Measurements from ENCODE around the gene GALNT2.

Gene GALNT2

GRCh38 chr1:230074270-230074669 is 7.2 kb downstream of the GALNT2 start:
- Histone ChIP-seq H3K27me3 (ENCODE audit: control insufficient read depth, insufficient read depth, low read length) (no peaks in the 10 kb centered on the region), H3K9me3 (ENCODE audit: control insufficient read depth, low read length) (no peaks in the 10 kb centered on the region), H3K9ac (no peak overlapping the region), H3K36me3 (ENCODE audit: control insufficient read depth, insufficient read depth, low read length) (no peaks in the 10 kb centered on the region), H2AFZ (no peak overlapping the region), H3K27ac (no peak overlapping the region), H3K4me1 (no peaks in the 10 kb centered on the region), H3K79me2 (peaks cover 45% of the 10 kb centered on the region), H3K4me2 (ENCODE audit: low read length) (no peak overlapping the region), H3K4me3 (ENCODE audit: low read depth, low read length) (no peak overlapping the region)
- TF ChIP-seq CTCF (IDR thresholded peaks at IDR 0.05): no peak

DNA sequence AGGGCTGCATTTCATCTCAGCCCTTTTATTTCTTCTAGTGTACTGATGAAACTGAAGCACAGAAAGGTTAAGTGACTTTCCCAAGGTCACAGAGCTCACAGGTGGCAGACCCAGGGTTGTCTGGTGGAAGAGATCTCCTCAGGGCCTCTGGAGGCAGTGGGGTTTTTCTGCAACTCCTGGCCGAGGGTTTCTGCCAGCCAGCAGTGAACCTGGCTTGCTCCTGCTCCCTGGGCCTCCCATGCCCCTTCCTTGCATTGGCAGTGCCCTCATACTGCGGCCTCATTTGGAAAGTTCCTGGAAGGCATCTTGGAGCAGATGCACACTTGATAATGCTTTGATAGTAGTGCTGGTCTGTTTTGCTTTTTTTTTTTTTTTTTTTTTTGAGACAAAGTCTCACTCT is 7.7 kb downstream of the GALNT2 start:
- no peaks in the 10 kb centered on the region for H3K27me3 ChIP-seq (ENCODE audit: control insufficient read depth, insufficient read depth, low read length)
- peaks cover 44% of the 10 kb centered on the region for H3K79me2 ChIP-seq
- H3K27ac ChIP-seq: no peak overlapping the region
- H3K4me2 ChIP-seq (ENCODE audit: low read length): no peak overlapping the region
- TF ChIP-seq CTCF (IDR thresholded peaks at IDR 0.05): no peak
- H3K4me3 ChIP-seq (ENCODE audit: low read depth, low read length): no peak overlapping the region
- H2AFZ ChIP-seq: no peak overlapping the region
- no peaks in the 10 kb centered on the region for H3K9me3 ChIP-seq (ENCODE audit: control insufficient read depth, low read length)
- H3K36me3 ChIP-seq (ENCODE audit: control insufficient read depth, insufficient read depth, low read length): no peaks in the 10 kb centered on the region
- H3K9ac ChIP-seq: no peak overlapping the region
- no peaks in the 10 kb centered on the region for H3K4me1 ChIP-seq

DNA sequence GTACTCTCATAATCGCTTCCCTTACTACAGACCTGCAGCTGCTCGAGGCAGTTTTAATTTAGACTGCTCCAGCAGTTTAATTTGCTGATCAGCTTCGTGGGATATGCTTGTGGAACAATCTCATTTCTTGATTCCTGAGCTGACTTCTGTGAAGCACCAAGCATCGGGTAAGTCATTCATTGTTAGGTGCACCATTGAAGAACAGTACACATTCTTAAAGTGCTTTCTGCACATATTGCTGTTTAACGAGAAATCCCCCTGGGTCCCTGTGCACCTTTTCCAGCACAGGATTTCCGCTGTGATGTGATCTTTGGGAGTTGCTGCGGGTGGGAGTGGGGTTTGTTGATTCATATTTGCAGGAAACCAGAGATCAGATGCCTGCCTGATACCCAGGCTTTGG is 9.1 kb downstream of the GALNT2 start:
- Histone ChIP-seq H3K9ac (no peak overlapping the region), H3K4me3 (ENCODE audit: low read depth, low read length) (no peak overlapping the region), H3K4me1 (no peaks in the 10 kb centered on the region), H3K27ac (no peak overlapping the region), H2AFZ (no peak overlapping the region), H3K4me2 (ENCODE audit: low read length) (no peak overlapping the region), H3K9me3 (ENCODE audit: control insufficient read depth, low read length) (no peaks in the 10 kb centered on the region), H3K79me2 (peaks cover 38% of the 10 kb centered on the region), H3K27me3 (ENCODE audit: control insufficient read depth, insufficient read depth, low read length) (no peaks in the 10 kb centered on the region), H3K36me3 (ENCODE audit: control insufficient read depth, insufficient read depth, low read length) (no peaks in the 10 kb centered on the region)
- no peak for TF ChIP-seq CTCF (IDR thresholded peaks at IDR 0.05)

GRCh38 chr1:230077011-230077410 is 10.0 kb downstream of the GALNT2 start:
- no peak overlapping the region for H3K4me2 ChIP-seq (ENCODE audit: low read length)
- no peak overlapping the region for H3K27ac ChIP-seq
- no peak for TF ChIP-seq CTCF (IDR thresholded peaks at IDR 0.05)
- no peak overlapping the region for H3K9ac ChIP-seq
- no peak overlapping the region for H3K4me3 ChIP-seq (ENCODE audit: low read depth, low read length)
- H2AFZ ChIP-seq: no peak overlapping the region
- H3K27me3 ChIP-seq (ENCODE audit: control insufficient read depth, insufficient read depth, low read length): no peaks in the 10 kb centered on the region
- no peaks in the 10 kb centered on the region for H3K9me3 ChIP-seq (ENCODE audit: control insufficient read depth, low read length)
- no peaks in the 10 kb centered on the region for H3K36me3 ChIP-seq (ENCODE audit: control insufficient read depth, insufficient read depth, low read length)
- no peaks in the 10 kb centered on the region for H3K4me1 ChIP-seq
- H3K79me2 ChIP-seq: peaks cover 34% of the 10 kb centered on the region

DNA sequence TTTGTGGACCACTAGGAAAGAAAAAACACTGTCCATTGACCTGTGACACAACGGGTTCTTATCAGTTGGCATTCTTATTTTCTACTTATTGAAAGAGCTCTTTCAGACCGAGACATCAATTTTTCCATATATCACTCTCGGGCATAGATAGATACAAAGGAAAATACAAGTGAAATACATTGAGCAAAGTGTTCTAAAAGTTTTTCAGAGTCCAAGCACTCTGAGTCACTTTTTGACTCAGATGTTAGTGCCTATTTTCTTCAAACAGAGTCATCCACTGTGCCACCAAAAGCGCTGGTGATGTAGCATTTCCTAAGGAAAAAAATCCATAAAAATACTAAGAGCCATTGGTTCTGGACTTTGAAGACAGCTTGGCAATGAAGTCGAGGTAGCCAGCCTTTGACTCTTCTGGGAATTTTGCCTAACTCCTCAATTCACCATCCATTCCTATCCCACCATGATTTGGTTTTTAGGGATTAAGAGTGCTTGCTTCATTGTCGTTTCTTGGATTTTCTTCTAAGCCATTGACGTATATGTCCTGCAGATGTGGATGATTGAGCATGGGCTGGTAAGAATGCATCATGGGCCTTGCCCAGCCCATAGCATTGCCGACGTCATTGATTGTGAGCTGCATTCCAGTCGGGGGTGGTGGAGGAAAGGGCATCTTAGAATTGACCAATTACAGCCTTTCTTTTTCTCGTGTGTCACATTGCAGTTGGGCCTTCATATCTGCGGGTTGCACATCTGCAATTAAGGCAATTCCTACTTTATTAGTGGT is 10.6 kb downstream of the GALNT2 start:
- H2AFZ ChIP-seq: no peak overlapping the region
- H3K79me2 ChIP-seq: peaks cover 40% of the 10 kb centered on the region
- no peak overlapping the region for H3K4me2 ChIP-seq (ENCODE audit: low read length)
- no peaks in the 10 kb centered on the region for H3K36me3 ChIP-seq (ENCODE audit: control insufficient read depth, insufficient read depth, low read length)
- H3K27ac ChIP-seq: no peak overlapping the region
- H3K4me3 ChIP-seq (ENCODE audit: low read depth, low read length): no peak overlapping the region
- no peaks in the 10 kb centered on the region for H3K27me3 ChIP-seq (ENCODE audit: control insufficient read depth, insufficient read depth, low read length)
- H3K4me1 ChIP-seq: no peaks in the 10 kb centered on the region
- H3K9me3 ChIP-seq (ENCODE audit: control insufficient read depth, low read length): no peaks in the 10 kb centered on the region
- no peak for TF ChIP-seq CTCF (IDR thresholded peaks at IDR 0.05)
- H3K9ac ChIP-seq: no peak overlapping the region

All from parathyroid adenoma (tissue), 2 donors.